Measurements from ENCODE around the gene HYAL1. TPM values are rescaled to one million over a fixed set of nuclear protein-coding genes. Genes with fewer than 3 reads are reported as not detected.

HYAL1 gene
- total RNA-seq, 1 donor from 2014 or later = 0.47 TPM

- POLR2A ChIA-PET = interaction anchor here (0.6 to 6.9 kb wide), 14 partner anchors 8 to 240 kb away, joined by 3 to 195 read pairs (median 12); partner anchors contain the start of genes C3orf18, HEMK1, HYAL3 and IFRD2
- H3K27me3 Mint-ChIP-seq = no peaks in the 10 kb centered on the region
- ATAC-seq (ENCODE audit: low read depth) (no peak), DNase-seq (no peak)
- H3K36me3 Mint-ChIP-seq (ENCODE audit: low read depth) = peaks cover 41% of the 10 kb centered on the region
- intact Hi-C loops (cut with micrococcal nuclease) = loop anchor here (1.0 to 10.0 kb wide), 6 partner anchors 10 to 1705 kb away; partner anchors contain the start of genes CISH, DUSP7, IFRD2 and MAPKAPK3
- peak overlapping the region; percentile 97 for H3K4me3 Mint-ChIP-seq
- TF ChIP-seq, protein P1, sequence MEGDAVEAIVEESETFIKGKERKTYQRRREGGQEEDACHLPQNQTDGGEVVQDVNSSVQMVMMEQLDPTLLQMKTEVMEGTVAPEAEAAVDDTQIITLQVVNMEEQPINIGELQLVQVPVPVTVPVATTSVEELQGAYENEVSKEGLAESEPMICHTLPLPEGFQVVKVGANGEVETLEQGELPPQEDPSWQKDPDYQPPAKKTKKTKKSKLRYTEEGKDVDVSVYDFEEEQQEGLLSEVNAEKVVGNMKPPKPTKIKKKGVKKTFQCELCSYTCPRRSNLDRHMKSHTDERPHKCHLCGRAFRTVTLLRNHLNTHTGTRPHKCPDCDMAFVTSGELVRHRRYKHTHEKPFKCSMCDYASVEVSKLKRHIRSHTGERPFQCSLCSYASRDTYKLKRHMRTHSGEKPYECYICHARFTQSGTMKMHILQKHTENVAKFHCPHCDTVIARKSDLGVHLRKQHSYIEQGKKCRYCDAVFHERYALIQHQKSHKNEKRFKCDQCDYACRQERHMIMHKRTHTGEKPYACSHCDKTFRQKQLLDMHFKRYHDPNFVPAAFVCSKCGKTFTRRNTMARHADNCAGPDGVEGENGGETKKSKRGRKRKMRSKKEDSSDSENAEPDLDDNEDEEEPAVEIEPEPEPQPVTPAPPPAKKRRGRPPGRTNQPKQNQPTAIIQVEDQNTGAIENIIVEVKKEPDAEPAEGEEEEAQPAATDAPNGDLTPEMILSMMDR (IDR thresholded peaks at IDR 0.05) = no peak
- CTCF ChIA-PET = interaction anchor here (1.1 to 5.5 kb wide), 3 partner anchors 10 to 192 kb away, joined by 3 to 64 read pairs (median 6); partner anchors contain the start of gene RASSF1
- peak overlapping the region; percentile 99 for H3K27ac Mint-ChIP-seq
- H3K9me3 Mint-ChIP-seq = no peaks in the 10 kb centered on the region
- peaks cover 59% of the 10 kb centered on the region for H3K4me1 Mint-ChIP-seq
Measured at GRCh38 chr3:50350213-50350526, 46.8 kb upstream of the HYAL1 start.

DNA sequence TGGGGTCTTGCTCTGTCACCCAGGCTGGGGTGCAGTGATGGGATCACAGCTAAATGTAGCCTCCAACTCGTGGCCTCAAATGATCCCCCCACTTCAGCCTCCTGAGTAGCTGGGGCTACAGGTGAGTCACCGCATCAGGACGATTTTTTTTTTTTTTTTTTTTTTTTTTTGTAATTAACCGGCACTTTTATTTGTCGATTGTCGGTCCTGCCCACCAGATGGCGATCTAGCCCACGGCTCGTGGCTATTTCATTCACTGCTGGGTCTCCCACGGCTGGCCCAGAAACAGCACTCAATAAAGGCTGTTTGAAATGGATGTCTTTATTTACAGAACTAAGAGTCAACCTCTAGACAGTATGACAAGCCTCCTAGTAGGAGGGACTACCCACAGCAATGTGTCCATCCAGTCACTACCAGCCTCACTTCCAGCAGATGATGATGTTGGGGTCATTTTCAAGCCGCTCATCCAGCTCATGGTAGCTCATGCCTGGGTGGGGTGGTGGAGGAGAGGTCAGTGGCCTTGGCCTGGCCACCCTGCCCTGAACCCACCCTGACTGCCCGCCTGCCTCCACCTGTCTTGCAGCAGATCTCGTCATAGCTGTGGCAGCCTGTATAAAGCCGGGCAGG is 43.9 kb upstream of the HYAL1 start:
- Mint-ChIP-seq H3K36me3 (ENCODE audit: low read depth) (peaks cover 19% of the 10 kb centered on the region), H3K4me1 (peaks cover 58% of the 10 kb centered on the region), H3K27me3 (no peaks in the 10 kb centered on the region), H3K4me3 (no peak overlapping the region), H3K27ac (peak overlapping the region; percentile 63), H3K9me3 (no peaks in the 10 kb centered on the region)
- ATAC-seq (ENCODE audit: low read depth) = peak; percentile 15
- POLR2A ChIA-PET = interaction anchor here (0.6 to 6.9 kb wide), 7 partner anchors 9 to 1024 kb away, joined by 3 to 195 read pairs (median 4); partner anchors contain the start of gene RASSF1
- CTCF ChIA-PET = interaction anchor here (0.8 to 5.5 kb wide), 8 partner anchors 9 to 269 kb away, joined by 3 to 64 read pairs (median 4); partner anchors contain the start of genes CISH and TMEM115
- TF ChIP-seq, protein P1 (IDR thresholded peaks at IDR 0.05) = no peak
- intact Hi-C loops (cut with micrococcal nuclease) = loop anchor here (1.0 kb wide), 1 partner anchor 89 kb away; no protein-coding TSS in a partner anchor
- DNase-seq = peak; percentile 59

DNA sequence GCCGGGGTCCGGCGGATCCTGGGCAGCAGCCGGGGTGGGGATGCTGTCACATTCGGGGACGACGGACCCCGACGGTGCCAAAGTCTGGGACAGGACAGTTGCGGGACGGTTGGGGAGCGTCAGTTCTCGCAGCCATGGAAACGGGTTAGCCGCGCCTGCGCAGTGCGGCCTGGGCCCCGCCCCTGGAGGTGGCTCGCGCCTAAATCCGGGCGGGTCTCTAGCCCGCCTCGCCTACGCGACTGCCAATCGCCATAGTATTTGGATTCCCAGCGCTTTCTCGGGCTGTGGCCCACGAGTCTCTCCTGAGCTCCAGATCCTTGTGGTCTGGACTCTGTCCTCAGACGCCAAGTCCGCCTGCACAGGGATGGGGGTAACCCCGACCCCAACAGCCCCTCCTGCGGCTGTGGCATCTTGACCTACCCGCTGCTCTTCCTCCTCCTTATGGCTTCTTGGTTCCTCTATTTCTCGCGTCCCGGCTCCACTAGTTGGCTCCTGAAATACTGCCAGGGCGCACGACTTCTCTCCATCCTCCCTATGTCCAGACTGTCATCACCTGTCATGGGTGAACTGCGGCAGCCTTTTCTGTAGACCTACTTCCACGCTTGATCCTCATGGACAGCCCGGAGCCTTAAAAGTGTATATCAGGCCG is 42.3 kb upstream of the HYAL1 start, which contains the start of gene ZMYND10:
ZMYND10 (minus strand) TSS at position 147 of the 649 bp plus-strand sequence. CDS start 153 bp downstream, outside the sequence.
- intact Hi-C loops (cut with micrococcal nuclease) = no loop called here
- Mint-ChIP-seq H3K36me3 (ENCODE audit: low read depth) (peaks cover 17% of the 10 kb centered on the region), H3K27ac (no peak within 1 kb of the TSS), H3K4me1 (peaks cover 51% of the 10 kb centered on the region), H3K27me3 (no peaks in the 10 kb centered on the region), H3K4me3 (peak within 1 kb of the TSS; percentile 67), H3K9me3 (no peaks in the 10 kb centered on the region)
- ChIA-PET POLR2A (interaction anchor here (0.6 to 6.9 kb wide), 4 partner anchors 7 to 105 kb away, joined by 3 to 195 read pairs (median 7); partner anchors contain the start of gene RASSF1), CTCF (interaction anchor here (5.5 kb wide), 1 partner anchor 196 kb away, joined by 64 read pairs; no protein-coding TSS in a partner anchor)
- DNase-seq (peak; percentile 73), ATAC-seq (ENCODE audit: low read depth) (peak; percentile 33)
- TF ChIP-seq, protein P1 (IDR thresholded peaks at IDR 0.05) = no peak

DNA sequence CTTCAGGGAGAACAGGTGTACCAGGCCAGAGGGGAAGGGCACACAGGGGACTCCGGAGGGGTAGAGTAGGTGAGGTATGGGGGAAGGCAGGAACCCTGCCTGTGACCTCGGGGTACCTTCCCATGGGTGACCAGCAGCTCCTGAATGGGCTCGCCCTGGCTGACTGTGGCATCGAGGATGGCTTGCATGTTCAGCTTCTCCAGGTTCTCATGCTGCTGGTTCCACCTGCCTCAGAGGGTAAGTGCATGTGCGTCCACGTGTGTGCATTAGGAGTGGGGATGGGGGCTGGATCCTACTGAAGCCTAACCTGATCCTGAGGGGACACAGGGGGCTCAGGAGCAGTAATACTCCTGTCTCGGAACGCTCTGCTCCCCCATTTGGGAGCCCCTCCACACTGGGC is 41.6 kb upstream of the HYAL1 start:
- Mint-ChIP-seq H3K9me3 (no peaks in the 10 kb centered on the region), H3K4me1 (peaks cover 48% of the 10 kb centered on the region), H3K4me3 (no peak overlapping the region), H3K36me3 (ENCODE audit: low read depth) (peaks cover 14% of the 10 kb centered on the region), H3K27ac (no peak overlapping the region), H3K27me3 (no peaks in the 10 kb centered on the region)
- TF ChIP-seq, protein P1 (IDR thresholded peaks at IDR 0.05) = no peak
- ATAC-seq (ENCODE audit: low read depth) = no peak
- CTCF ChIA-PET = no interaction called here
- POLR2A ChIA-PET = interaction anchor here (0.6 to 6.9 kb wide), 2 partner anchors 7 to 24 kb away, joined by 4 to 195 read pairs; partner anchors contain the start of gene RASSF1
- DNase-seq = no peak
- intact Hi-C loops (cut with micrococcal nuclease) = no loop called here
